Spinal cord (tissue), 10 donors: ENCODE results near the gene SEPTIN3. TPM values are rescaled to one million over a fixed set of nuclear protein-coding genes. Genes with fewer than 3 reads are reported as not detected.

Source experiments
- DNase-seq, 6 donors: peaks; one replicate each; pipeline versions ENCODE4 v3.0.0 to v3.0.0-alpha.2; 2013 to 2015; ENCODE audit warnings: low spot score in 6 of 6, low read depth in 4 of 6
- H3K27ac ChIP-seq: one replicate; pipeline ENCODE4 v1.5.1; 2013; ENCODE audit warnings: low read depth, low read length, control low read depth
- H3K27me3 ChIP-seq: one replicate; pipeline ENCODE4 v1.6.1; 2013; ENCODE audit warnings: low read length; ENCODE audit not compliant: control insufficient read depth, insufficient read depth
- H3K36me3 ChIP-seq: one replicate; pipeline ENCODE4 v1.6.1; 2013; ENCODE audit warnings: low read length; ENCODE audit not compliant: control insufficient read depth, insufficient read depth
- H3K4me1 ChIP-seq: one replicate; pipeline ENCODE4 v1.6.1; 2013; ENCODE audit warnings: low read length; ENCODE audit not compliant: control insufficient read depth, insufficient read depth
- H3K4me3 ChIP-seq: one replicate; pipeline ENCODE4 v1.5.1; 2013; ENCODE audit warnings: low read depth, low read length, control low read depth
- H3K9me3 ChIP-seq: one replicate; pipeline ENCODE4 v1.6.1; 2013; ENCODE audit warnings: low read length; ENCODE audit not compliant: control insufficient read depth, insufficient read depth
- WGBS: methylation state at CpG from one replicate; pipeline ENCODE4 v1.1.5; 2013; ENCODE audit warnings: missing lambda C conversion rate; ENCODE audit not compliant: insufficient coverage; 5-methylcytosine and 5-hydroxymethylcytosine counted together
- polyA plus RNA-seq, 2 donors: library from polyadenylated mRNA; unstranded; fragments of 120-200 nt; gene quantifications; one replicate each; pipeline ENCODE4 v1.2.1, GENCODE V29; 2013; ENCODE audit not compliant: insufficient read length in 2 of 2
- total RNA-seq, 2 donors: library from RNA; depleted of rRNA in 1 of 2; stranded (reverse); fragments of 120-200 nt in 1 of 2; fragments of >200 nt in 1 of 2; gene quantifications; one replicate each; pipeline versions ENCODE4 v1.2.3 to v1.2.4, GENCODE V29; 2013 to 2014
- donor health status: healthy.

The SEPTIN3 gene
- total and polyA plus RNA-seq, 4 donors, result 86.9 to 423 (median 244) TPM

DNA sequence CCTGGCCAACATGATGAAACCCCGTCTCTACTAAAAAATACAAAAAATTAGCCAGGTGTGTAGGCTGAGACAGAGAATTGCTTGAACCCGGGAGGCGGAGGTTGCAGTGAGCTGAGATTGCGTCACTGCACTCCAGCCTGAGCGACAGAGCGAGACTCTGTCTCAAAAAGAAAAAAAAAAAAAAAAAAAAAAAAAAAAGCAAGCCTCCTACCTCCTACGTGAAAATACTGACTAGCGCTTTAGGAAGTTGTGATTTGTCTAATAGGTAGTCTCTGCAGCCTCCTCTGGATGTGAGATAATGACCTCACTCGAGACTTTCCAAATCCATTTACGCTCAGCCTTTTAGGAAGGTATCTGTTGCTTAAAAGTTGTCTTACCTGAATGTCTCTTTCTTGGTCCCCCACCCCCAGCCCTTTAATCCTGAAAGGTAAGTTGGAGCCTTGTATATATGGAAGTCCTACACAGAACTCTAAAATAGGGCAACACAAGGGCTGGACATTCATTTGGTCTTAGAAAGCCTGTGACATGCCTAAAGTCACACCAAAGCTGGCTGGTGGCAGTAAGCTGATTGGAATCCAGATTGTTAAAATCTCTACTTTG is 5.5 kb downstream of the SEPTIN3 start:
- Histone ChIP-seq H3K27ac (no peak overlapping the region), H3K4me1 (peaks cover 39% of the 10 kb centered on the region), H3K27me3 (no peaks in the 10 kb centered on the region), H3K9me3 (no peaks in the 10 kb centered on the region), H3K36me3 (peaks cover 19% of the 10 kb centered on the region), H3K4me3 (no peak overlapping the region)
- WGBS, result no CpG with 5 or more reads among the region's 10 CpGs
- no peak for DNase-seq

DNA sequence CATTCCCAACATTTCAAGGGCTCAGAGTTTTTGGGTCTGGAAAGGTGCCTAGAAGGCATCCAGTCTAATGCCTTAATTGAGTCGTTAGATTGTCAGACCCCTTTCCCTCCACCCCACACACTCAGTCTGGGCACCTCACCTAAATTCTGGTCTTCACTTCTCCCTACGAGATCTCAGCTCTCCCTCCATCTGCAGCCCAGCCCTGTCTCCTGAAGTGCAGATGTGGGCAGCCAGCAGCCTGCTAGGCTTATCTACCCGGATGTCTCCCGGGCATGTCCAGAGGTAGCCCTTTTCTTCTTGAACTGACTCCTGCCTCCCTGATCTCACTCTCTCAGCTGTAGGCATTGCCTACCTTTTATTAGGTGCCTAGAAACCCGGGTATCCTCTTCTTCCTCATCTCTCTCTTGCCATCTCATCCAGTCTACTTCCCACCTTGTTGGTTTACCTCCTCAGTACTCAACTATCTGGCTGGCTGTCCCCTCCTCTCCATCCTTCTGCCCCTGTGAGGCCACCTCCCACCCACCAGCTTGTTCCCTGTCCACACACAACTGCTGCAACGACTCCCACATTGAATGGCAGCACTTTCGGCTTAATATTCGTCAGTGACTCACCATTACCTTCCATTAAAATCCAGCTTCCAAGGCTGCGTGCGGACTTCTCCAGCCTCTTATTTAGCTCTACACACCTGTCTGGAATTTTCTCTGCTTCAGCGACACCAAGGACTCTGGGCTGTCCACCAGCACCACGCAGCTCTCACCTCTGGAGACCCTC is 6.2 kb downstream of the SEPTIN3 start:
- DNase-seq, result no peak
- Histone ChIP-seq H3K4me3 (peak overlapping the region; percentile 27), H3K27me3 (no peaks in the 10 kb centered on the region), H3K4me1 (peaks cover 39% of the 10 kb centered on the region), H3K9me3 (no peaks in the 10 kb centered on the region), H3K36me3 (peaks cover 22% of the 10 kb centered on the region), H3K27ac (no peak overlapping the region)
- 73% methylated on average over 12 of the region's 12 CpGs for WGBS

DNA sequence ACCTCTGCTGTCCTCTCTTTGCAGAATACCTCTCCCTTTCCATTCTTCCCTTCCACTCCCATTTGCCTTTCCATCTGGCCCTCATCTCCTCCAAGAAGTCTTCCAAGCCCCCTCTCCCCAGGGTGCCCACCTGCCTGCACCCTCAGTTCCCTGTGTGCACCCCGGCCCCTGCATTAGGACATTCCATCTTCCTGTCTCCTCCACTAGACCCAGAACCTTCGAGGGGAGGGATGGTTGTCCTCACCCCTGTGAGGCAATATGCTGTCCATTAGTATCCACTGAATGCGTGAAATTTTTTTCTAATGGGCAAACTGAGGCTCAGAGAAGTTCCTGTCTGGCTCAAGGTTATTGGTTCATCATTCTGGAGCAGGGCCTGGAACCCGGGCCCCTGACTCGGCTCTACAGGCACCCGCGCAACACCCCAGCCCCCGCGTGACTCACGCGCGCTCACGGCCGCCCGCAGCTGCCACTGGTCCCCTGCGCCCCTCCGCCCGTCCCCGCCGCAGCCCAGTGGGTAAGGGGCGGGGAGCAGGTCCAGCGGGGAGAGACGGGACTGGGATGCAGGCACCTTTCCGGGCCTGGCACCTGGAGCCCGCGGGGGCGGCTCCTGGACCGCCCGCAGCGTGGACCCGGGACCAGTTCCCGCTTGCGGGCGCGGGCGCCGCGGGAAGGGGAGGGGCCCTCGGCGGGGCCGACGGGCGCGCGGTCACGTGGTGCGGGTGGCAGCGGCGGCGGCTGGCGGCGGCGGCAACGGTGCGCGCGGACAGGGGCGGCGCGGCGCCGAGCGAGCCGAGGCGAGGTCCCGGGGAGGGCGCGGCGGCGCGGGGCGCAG is 7.0 kb downstream of the SEPTIN3 start:
- peak in 4 of 6 donors; percentile 43 to 87 (median 69) for DNase-seq
- WGBS, result under 1% methylated on average over 70 of the region's 72 CpGs
- Histone ChIP-seq H3K27me3 (no peaks in the 10 kb centered on the region), H3K4me1 (peaks cover 39% of the 10 kb centered on the region), H3K4me3 (peak overlapping the region; percentile 27), H3K9me3 (no peaks in the 10 kb centered on the region), H3K36me3 (peaks cover 25% of the 10 kb centered on the region), H3K27ac (no peak overlapping the region)

DNA sequence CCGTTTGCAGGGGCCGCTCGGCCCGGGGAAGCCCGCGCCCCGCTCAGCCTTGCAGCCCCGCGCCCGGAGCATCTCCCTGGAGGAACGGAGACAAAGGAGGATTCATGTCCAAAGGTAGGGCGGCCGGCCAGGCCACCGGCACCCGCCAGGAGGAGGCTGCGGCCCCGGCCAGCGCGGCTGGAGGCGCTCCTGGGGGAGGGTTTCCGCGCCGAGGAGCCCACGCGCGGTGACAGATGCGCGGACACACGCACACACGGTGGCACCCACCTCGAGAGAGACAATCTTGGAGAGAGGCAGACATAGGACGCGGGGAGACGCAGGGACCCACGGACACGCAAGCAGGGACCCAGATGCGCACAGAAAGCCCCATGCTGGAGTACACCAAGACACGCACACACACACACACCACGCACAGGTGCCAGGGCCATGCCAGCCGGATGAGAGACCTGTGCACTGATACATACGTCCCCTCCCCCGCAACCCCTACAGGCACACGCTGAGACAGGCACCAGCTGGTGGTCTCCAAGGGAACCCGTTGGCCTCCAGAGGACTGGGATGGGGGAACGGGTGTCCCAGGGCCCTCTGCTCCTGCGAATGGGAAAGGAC is 7.8 kb downstream of the SEPTIN3 start:
- H3K4me3 ChIP-seq, result peak overlapping the region; percentile 58
- DNase-seq, result peak in 2 of 6 donors; percentile 80 to 85
- no peaks in the 10 kb centered on the region for H3K27me3 ChIP-seq
- H3K27ac ChIP-seq, result peak overlapping the region; percentile 7
- no peaks in the 10 kb centered on the region for H3K9me3 ChIP-seq
- WGBS, result under 1% methylated on average over 42 of the region's 46 CpGs
- peaks cover 39% of the 10 kb centered on the region for H3K4me1 ChIP-seq
- H3K36me3 ChIP-seq, result peaks cover 25% of the 10 kb centered on the region

DNA sequence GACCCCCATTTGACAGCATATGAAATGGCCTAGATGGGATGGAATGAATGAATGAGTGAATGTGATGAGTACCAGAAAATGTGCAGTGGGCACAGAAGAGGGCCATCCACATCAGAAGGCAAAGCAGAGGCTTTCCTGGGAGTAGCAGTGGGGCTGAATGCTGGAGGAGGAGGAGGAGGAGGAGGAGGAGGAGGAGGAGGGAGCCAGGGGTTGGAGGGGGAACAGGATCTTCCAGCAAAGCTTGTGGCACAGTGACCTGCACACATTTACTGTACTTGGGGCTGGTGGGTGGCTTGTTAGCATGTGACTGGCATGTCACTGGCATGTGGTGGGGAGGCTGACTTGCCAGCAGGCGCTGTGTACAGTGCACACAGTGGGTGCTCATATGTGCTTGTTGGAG is 9.5 kb downstream of the SEPTIN3 start:
- no peak for DNase-seq
- H3K4me3 ChIP-seq, result no peak overlapping the region
- no peak overlapping the region for H3K27ac ChIP-seq
- WGBS, result 100% methylated on average over 1 of the region's 1 CpG
- H3K9me3 ChIP-seq, result no peaks in the 10 kb centered on the region
- H3K36me3 ChIP-seq, result peaks cover 37% of the 10 kb centered on the region
- H3K4me1 ChIP-seq, result peaks cover 39% of the 10 kb centered on the region
- no peaks in the 10 kb centered on the region for H3K27me3 ChIP-seq

DNA sequence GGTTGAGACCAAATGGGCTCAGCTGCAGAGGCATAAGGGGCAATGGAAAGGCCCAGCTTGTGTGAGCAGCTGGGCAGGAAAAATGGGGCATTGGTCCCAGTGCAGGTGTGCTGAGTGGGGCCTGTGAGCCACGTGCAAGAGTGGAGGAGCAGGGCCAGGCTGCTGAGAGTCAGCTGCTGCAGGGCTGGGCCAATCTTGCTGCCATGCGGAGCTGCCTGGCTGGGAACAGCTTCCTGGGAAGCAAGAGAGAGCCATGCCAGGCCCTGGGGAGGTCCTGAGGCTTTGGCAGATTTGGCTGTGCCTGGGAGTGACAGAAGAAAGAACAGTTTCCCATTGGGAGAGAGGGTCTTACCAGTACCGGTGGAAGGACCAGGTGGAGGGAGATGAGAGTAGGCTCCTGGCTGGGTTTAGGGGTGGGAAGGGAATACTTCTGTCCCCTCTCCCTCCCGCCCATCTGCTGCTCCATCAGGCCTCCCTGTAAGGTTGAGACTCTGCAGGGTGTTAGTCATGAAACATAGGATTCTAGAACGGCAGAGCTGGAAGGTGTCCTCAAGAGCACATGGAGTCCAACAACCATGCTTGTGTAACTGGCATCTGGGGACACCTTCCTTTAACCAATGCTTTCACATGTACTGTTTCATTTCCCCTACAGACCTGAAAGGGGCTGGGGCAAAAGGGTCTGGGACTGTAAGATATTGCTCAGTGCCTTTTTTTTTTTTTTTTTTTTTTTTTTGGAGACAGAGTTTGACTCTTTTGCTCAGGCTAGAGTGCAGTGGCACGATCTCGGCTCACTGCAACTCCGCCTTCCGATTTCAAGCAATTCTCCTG is 10.4 kb downstream of the SEPTIN3 start:
- DNase-seq, result peak in 1 of 6 donors; percentile 65
- Histone ChIP-seq H3K36me3 (peaks cover 37% of the 10 kb centered on the region), H3K4me3 (no peak overlapping the region), H3K4me1 (peaks cover 39% of the 10 kb centered on the region), H3K27ac (no peak overlapping the region), H3K9me3 (no peaks in the 10 kb centered on the region), H3K27me3 (no peaks in the 10 kb centered on the region)
- 30% methylated on average over 2 of the region's 9 CpGs for WGBS

DNA sequence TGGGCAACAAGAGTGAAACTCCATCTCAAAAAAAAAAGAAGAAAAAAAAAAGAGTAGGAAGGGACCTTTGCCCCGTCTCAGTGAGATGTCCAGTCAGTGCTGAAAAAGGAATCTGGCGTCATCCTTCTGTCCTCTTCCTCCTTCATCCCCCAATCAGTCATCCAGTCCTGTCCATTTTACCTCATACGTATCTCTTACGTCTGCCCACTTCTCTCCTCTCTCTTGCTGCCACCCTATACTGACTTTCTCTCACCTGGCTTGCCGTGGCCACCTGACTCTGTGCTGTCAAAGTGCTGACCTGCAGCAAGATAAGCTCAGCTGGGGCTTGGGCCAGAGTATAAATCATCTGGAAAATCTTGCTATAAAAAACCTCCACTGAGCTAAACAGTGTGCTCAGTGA is 13.6 kb downstream of the SEPTIN3 start:
- no peak for DNase-seq
- Histone ChIP-seq H3K27me3 (no peaks in the 10 kb centered on the region), H3K36me3 (peaks cover 63% of the 10 kb centered on the region), H3K4me1 (peaks cover 18% of the 10 kb centered on the region), H3K27ac (no peak overlapping the region), H3K4me3 (no peak overlapping the region), H3K9me3 (no peaks in the 10 kb centered on the region)
- WGBS, result 77% methylated on average over 3 of the region's 5 CpGs

DNA sequence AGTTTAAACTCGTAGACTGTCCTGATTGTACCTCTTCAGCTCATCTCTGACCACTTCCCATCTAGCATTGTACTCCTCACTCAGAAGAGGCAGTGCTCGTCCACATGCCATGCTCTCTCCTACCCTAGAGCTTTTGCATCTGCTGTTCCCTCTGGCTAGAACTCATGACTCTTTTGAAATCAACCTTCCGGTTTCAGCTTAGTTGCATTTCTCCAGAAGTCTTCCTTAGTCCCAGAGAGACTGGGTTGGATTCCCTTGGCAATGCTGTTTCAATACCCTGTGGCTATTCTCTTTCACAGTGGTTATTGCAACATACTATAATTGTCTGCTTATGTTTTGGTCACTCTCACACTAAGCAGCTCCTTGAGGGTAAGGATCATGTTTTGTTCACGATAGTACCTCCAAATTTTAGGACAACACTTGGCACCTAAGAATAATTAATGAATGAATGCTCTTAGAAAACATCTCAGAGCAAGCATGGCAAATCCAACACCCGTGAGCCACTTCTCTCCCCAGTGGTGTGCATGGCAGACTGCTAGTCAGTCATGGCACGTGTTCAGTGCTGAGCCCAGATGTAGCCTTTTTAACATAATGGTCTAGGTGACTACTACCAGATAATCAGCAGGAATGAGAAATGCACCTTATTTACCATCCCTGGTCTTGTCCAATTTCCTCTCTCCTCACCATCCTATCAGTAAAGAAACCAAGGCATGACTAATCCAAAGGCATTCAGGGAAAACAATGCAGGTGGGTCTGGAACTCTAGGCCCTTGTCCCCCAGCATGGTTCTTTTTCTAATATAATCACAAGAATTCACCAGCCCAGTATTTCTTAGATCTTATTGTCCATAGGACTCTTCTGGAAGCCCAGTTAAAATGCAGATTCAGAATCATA is 14.5 kb downstream of the SEPTIN3 start:
- Histone ChIP-seq H3K9me3 (no peaks in the 10 kb centered on the region), H3K27ac (no peak overlapping the region), H3K4me1 (peaks cover 10% of the 10 kb centered on the region), H3K36me3 (peaks cover 70% of the 10 kb centered on the region), H3K4me3 (no peak overlapping the region), H3K27me3 (no peaks in the 10 kb centered on the region)
- no peak for DNase-seq
- WGBS, result 74% methylated on average over 5 of the region's 6 CpGs
